GM12891 (cell line): ENCODE measurements around the gene FLVCR1.

Experiments used
- PAX5 ChIP-seq: IDR thresholded peaks from 2 replicates; pipeline ENCODE4 v1.6.1; 2011; ENCODE audit warnings: low read length, moderate library complexity, mild to moderate bottlenecking; ENCODE audit not compliant: insufficient read depth, severe bottlenecking
- POLR2A ChIP-seq: IDR thresholded peaks from 2 replicates; pipeline ENCODE4 v1.6.1; 2011; ENCODE audit warnings: low read depth, low read length, control low read depth
- POLR2AphosphoS5 ChIP-seq: IDR thresholded peaks from 2 replicates; pipeline ENCODE4 v1.6.1; 2011; ENCODE audit warnings: low read depth, low read length, control low read depth
- POU2F2 ChIP-seq: IDR thresholded peaks from 2 replicates; pipeline ENCODE4 v1.6.1; 2011; ENCODE audit warnings: low read depth, mild to moderate bottlenecking, control low read depth, low read length, moderate library complexity
- SPI1 ChIP-seq: IDR thresholded peaks from 2 replicates; pipeline ENCODE4 v1.6.1; 2011; ENCODE audit warnings: low read depth, low read length, control low read depth
- TAF1 ChIP-seq: IDR thresholded peaks from 2 replicates; pipeline ENCODE4 v1.6.1; 2011; ENCODE audit warnings: low read depth, low read length, control low read depth

DNA sequence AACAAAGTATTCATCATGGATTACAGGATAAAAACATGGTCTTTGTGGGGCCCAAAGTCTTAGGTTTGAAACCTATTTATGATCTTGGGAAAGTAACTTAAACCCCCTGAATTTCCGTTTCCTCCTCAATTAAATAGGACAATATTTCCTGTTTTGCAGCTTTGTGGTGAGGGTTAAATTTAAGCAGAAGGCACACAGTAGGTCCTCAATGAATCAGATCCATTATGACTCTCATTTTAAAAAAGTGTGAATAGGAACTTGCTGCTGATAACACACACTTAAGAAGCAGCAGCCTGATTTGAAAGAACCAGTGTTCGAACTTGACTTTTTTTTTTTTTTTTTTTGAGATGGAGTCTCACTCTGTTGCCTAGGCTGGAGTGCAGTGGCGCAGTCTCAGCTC lies 50.9 kb downstream of the FLVCR1 start:
- TF ChIP-seq POLR2AphosphoS5 (no peak), POLR2A (no peak), TAF1 (no peak), PAX5 (no peak), POU2F2 (no peak), SPI1 (no peak)
